Measurements from ENCODE around the gene JRKL.
"Not testable (repeated sequence)": the region's sequence is repeated elsewhere in the genome, so short reads cannot be mapped to it uniquely, and the experiment has no call there.

Gene JRKL

GRCh38 chr11:96432654-96433053 is 42.8 kb downstream of the JRKL start:
- H3K4me3 Mint-ChIP-seq; H3K9me3 Mint-ChIP-seq; H3K36me3 Mint-ChIP-seq (ENCODE audit: low read depth); H3K27ac Mint-ChIP-seq; H3K4me1 Mint-ChIP-seq (ENCODE audit: low read depth): not testable (repeated sequence)
- peaks cover 63% of the 10 kb centered on the region for H3K27me3 Mint-ChIP-seq
